Bronchial epithelial cell (primary cell): ENCODE measurements around the gene VWA8. TPM values are rescaled to one million over a fixed set of nuclear protein-coding genes. Genes with fewer than 3 reads are reported as not detected.
"Not testable (repeated sequence)": the region's sequence is repeated elsewhere in the genome, so short reads cannot be mapped to it uniquely, and the experiment has no call there.

Source experiments
- DNase-seq: peaks from one replicate; pipeline ENCODE4 v3.0.0-alpha.2; 2010; ENCODE audit warnings: low read depth
- FAIRE-seq: peaks from 2 replicates; lab custom pipeline; 2011; peaks lifted over from hg19 to GRCh38; lab: Jason Lieb, UNC
- H3K27me3 ChIP-seq: 2 replicates; pipeline ENCODE4 v1.5.1; 2011; ENCODE audit warnings: low read length; ENCODE audit not compliant: control insufficient read depth, insufficient read depth
- H3K36me3 ChIP-seq: 2 replicates; pipeline ENCODE4 v1.5.1; 2011; ENCODE audit warnings: low read length; ENCODE audit not compliant: control insufficient read depth, insufficient read depth
- H3K4me3 ChIP-seq: 2 replicates; pipeline ENCODE4 v1.5.1; 2011; ENCODE audit warnings: mild to moderate bottlenecking, low read depth, low read length, control low read depth
- CTCF ChIP-seq: IDR thresholded peaks from 2 replicates; pipeline ENCODE4 v1.5.1; 2011; ENCODE audit warnings: mild to moderate bottlenecking, moderate library complexity, low read length, control low read depth, inconsistent platforms; ENCODE audit not compliant: insufficient read depth, severe bottlenecking
- total RNA-seq: library from RNA; depleted of rRNA; stranded (reverse); fragments of >200 nt; gene quantifications from 2 replicates; pipeline ENCODE4 v1.2.1, GENCODE V29; 2014

VWA8 gene
- total RNA-seq, 1 donor from 2014 or later, result 17.1 TPM

- H3K27me3 ChIP-seq, result no peaks in the 10 kb centered on the region
- DNase-seq (no peak), FAIRE-seq (no peak)
- no peak overlapping the region for H3K4me3 ChIP-seq
- TF ChIP-seq CTCF, result no peak
- peaks cover 4% of the 10 kb centered on the region for H3K36me3 ChIP-seq
These were observed 144.9 kb downstream of the VWA8 start for GRCh38 chr13:41816057-41816456.

DNA sequence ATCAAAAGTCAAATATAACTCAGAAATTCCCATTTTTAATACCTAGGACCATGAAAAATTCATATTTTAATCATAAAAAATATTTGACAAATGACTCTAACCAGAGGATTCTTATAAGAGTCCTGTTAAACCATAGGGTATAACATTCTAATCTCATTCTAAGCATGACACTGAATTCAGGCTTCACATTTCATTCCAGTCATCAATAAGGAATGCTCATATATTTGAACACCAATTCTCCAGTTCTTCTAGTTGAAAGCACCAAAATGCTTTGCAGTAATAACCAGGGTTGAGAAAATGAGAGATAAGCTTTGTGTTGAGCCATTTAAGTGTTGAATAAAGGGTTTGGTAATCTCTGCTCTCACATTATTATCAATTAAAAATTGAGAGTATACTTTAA lies 147.5 kb downstream of the VWA8 start:
- peaks cover 4% of the 10 kb centered on the region for H3K36me3 ChIP-seq
- DNase-seq, result peak; percentile 9
- no peak for TF ChIP-seq CTCF
- no peaks in the 10 kb centered on the region for H3K27me3 ChIP-seq
- no peak overlapping the region for H3K4me3 ChIP-seq
- FAIRE-seq, result no peak

DNA sequence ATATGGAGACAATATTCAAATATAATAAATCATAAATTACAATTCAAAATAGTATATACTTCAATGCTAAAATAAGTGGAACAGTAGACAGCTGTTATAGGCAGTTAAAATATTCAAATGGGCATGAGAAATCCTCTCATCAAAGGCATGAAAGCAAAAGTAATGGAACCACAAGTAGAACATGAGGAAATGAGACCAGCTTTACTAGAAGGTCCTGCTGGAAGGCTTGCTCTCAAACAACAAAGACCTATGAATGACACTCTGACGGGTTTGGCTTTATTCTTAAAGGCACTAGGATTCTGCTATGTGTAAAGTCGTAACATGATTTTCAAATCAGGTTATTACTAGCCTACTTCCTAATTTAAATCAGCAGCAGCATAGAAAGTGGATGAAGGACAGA lies 148.1 kb downstream of the VWA8 start:
- peaks cover 4% of the 10 kb centered on the region for H3K36me3 ChIP-seq
- no peak overlapping the region for H3K4me3 ChIP-seq
- DNase-seq (no peak), FAIRE-seq (no peak)
- TF ChIP-seq CTCF, result no peak
- no peaks in the 10 kb centered on the region for H3K27me3 ChIP-seq

DNA sequence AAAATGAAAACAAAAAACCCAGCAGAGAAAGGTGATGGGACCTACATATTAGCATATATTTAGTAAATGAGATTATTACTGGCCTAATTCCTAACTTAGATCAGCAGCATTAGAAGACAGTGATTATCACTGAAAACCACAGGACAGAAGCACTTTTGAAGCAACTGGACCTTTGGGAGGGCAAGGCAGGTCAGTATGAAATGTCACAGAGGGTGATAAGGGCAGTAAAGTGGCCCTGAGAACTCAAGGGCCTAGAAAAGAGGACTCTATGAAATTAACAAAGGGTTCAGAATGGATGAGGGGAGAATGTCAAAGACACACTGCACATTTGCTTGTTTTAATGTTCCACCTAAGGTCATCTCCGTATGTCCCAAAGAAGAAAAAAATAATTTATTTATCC lies 148.7 kb downstream of the VWA8 start:
- no peaks in the 10 kb centered on the region for H3K27me3 ChIP-seq
- H3K4me3 ChIP-seq, result no peak overlapping the region
- H3K36me3 ChIP-seq, result peaks cover 4% of the 10 kb centered on the region
- DNase-seq, result no peak
- no peak for FAIRE-seq
- no peak for TF ChIP-seq CTCF

DNA sequence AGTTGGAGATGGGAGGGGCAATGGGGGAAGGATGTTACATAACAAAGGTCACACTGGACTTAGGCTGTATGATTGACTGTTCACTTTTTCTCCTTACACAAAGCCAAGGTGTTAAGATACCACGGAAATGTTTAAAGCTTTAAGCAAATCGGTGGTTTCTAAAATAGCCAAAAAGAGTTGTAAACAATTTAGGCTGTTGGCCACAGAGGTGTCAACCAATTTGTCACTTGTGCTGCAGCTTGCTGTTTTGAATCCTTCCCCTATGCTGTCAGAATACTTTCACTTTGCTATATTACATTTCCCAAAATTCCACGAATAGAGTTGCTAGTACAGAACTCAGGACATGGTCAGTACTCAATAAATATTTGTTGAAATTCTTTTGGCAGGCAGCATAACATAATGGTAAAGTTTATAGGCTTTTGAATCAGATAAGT lies 149.3 kb downstream of the VWA8 start:
- DNase-seq (no peak), FAIRE-seq (no peak)
- H3K27me3 ChIP-seq, result no peaks in the 10 kb centered on the region
- no peak overlapping the region for H3K4me3 ChIP-seq
- peaks cover 4% of the 10 kb centered on the region for H3K36me3 ChIP-seq
- no peak for TF ChIP-seq CTCF

DNA sequence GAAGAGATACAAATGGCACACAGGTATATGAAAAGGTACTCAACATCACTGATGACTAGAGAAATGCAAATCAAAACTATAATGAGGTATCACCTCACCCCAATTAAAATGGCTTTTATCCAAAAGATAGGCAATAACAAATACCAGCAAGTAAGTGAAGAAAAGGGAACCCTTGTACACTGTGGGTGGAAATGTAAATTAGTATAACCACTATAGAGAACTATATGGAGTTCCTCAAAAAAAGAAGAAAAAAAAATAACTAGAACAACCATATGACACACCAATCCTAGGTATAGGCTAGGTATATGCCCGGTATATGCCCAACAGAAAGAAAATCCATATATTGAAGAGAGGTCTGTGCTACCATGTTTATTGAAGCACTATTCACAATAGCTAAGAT lies 150.9 kb downstream of the VWA8 start:
- no peak for TF ChIP-seq CTCF
- H3K27me3 ChIP-seq, result no peaks in the 10 kb centered on the region
- DNase-seq, result no peak
- FAIRE-seq, result no peak
- H3K4me3 ChIP-seq, result no peak overlapping the region
- no peaks in the 10 kb centered on the region for H3K36me3 ChIP-seq

DNA sequence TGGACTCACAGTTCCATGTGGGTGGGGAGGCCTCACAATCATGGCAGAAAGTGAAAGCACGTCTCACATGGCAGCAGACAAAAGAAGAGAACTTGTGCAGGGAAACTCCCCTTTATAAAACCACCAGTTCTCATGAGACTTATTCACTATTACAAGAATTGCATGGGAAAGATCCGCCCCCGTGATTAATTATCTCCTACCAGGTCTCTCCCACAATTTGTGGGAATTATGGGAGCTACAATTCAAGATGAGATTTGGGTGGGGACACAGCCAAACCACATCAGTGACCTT lies 157.5 kb downstream of the VWA8 start:
- FAIRE-seq, DNase-seq, H3K27me3 ChIP-seq, H3K36me3 ChIP-seq, H3K4me3 ChIP-seq: not testable (repeated sequence)
